ENCODE measurements around the gene EML1. TPM values are rescaled to one million over a fixed set of nuclear protein-coding genes. Genes with fewer than 3 reads are reported as not detected.

EML1 gene
- total RNA-seq, 1 experiment from 2014 or later, result 12.0 TPM

DNA sequence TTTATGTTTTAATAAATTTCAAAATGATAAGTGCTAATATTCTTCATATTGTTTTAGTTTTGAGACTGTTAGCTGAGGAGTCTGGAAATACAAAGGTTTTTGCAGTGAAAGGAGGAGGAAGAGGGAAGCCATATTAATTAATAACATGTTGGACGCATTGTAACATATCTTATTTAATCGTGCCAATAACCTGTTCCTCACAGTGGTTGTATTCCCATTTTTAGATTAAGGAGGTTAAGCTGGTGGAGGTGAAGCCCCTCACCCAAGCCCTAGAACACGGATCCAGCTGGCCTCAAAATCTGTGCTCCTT is 92.4 kb downstream of the EML1 start:
- Histone ChIP-seq H3K4me1 (ENCODE audit: insufficient read depth, low read length) (no peaks in the 10 kb centered on the region), H3K4me2 (ENCODE audit: low read length) (no peak overlapping the region), H4K20me1 (ENCODE audit: low read length) (no peaks in the 10 kb centered on the region), H3K36me3 (ENCODE audit: low read depth, low read length) (no peaks in the 10 kb centered on the region), H3K9me3 (ENCODE audit: low read length) (no peaks in the 10 kb centered on the region), H3K27ac (ENCODE audit: low read length) (no peak overlapping the region), H3K4me3 (ENCODE audit: low read length) (no peak overlapping the region), H3K9ac (ENCODE audit: low read length) (no peak overlapping the region), H3K9me2 (replicated peaks; ENCODE audit: low read length) (no peaks in the 10 kb centered on the region), H3K27me3 (ENCODE audit: low read length) (no peaks in the 10 kb centered on the region), H3F3A (ENCODE audit: low read length, unreplicated experiment) (no peaks in the 10 kb centered on the region), H2AFZ (ENCODE audit: low read length) (no peak overlapping the region), H3K79me2 (ENCODE audit: low read length) (no peaks in the 10 kb centered on the region)
- intact Hi-C loops (cut with micrococcal nuclease), result loop anchor here (1.0 to 2.0 kb wide), 3 partner anchors 91 to 202 kb away; no protein-coding TSS in a partner anchor
- BruUV-seq (replicated peaks), result no TSS peak
- ChIA-PET POLR2A (ENCODE audit: unreplicated experiment) (no interaction called here), CTCF (interaction anchor here (0.7 kb wide), 1 partner anchor 85 kb away, joined by 3 read pairs; no protein-coding TSS in a partner anchor)
- no peak for TF ChIP-seq EZH2 (IDR thresholded peaks at IDR 0.05; ENCODE audit: low read length, unreplicated experiment)
- TF ChIP-seq, protein P1, sequence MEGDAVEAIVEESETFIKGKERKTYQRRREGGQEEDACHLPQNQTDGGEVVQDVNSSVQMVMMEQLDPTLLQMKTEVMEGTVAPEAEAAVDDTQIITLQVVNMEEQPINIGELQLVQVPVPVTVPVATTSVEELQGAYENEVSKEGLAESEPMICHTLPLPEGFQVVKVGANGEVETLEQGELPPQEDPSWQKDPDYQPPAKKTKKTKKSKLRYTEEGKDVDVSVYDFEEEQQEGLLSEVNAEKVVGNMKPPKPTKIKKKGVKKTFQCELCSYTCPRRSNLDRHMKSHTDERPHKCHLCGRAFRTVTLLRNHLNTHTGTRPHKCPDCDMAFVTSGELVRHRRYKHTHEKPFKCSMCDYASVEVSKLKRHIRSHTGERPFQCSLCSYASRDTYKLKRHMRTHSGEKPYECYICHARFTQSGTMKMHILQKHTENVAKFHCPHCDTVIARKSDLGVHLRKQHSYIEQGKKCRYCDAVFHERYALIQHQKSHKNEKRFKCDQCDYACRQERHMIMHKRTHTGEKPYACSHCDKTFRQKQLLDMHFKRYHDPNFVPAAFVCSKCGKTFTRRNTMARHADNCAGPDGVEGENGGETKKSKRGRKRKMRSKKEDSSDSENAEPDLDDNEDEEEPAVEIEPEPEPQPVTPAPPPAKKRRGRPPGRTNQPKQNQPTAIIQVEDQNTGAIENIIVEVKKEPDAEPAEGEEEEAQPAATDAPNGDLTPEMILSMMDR (conservative IDR thresholded peaks at IDR 0.05; ENCODE audit: low read depth, low read length), result no peak
- no peak for TF ChIP-seq EZH2phosphoT487 (IDR thresholded peaks at IDR 0.05; ENCODE audit: borderline replicate concordance, low read length)
- ATAC-seq (no peak), DNase-seq (no peak)

DNA sequence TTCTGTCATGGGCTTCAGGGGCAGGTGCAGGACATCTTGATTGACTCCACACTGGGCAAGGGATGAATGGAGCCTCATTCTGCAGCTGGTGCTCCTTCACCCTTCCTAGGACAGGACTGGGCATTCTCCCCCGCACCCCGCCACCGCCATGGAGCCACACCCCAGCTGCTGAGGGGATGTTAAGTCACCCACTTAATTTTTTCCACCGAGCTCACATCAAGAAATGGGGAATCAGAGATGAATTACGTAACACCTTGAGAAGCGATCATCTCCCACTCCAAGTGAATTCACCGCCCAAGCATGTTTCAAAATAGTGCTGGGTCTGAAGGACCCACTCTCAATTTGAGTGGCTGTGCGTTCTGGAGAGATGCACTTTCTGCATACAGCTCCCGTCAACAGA is 94.2 kb downstream of the EML1 start:
- Histone ChIP-seq H3F3A (ENCODE audit: low read length, unreplicated experiment) (no peaks in the 10 kb centered on the region), H3K27me3 (ENCODE audit: low read length) (no peaks in the 10 kb centered on the region), H2AFZ (ENCODE audit: low read length) (no peak overlapping the region), H3K4me3 (ENCODE audit: low read length) (no peak overlapping the region), H3K4me2 (ENCODE audit: low read length) (no peak overlapping the region), H4K20me1 (ENCODE audit: low read length) (no peaks in the 10 kb centered on the region), H3K36me3 (ENCODE audit: low read depth, low read length) (no peaks in the 10 kb centered on the region), H3K4me1 (ENCODE audit: insufficient read depth, low read length) (no peaks in the 10 kb centered on the region), H3K27ac (ENCODE audit: low read length) (no peak overlapping the region), H3K9me3 (ENCODE audit: low read length) (no peaks in the 10 kb centered on the region), H3K79me2 (ENCODE audit: low read length) (no peaks in the 10 kb centered on the region), H3K9ac (ENCODE audit: low read length) (no peak overlapping the region), H3K9me2 (replicated peaks; ENCODE audit: low read length) (no peaks in the 10 kb centered on the region)
- DNase-seq (no peak), ATAC-seq (no peak)
- ChIA-PET POLR2A (ENCODE audit: unreplicated experiment) (no interaction called here), CTCF (no interaction called here)
- no peak for TF ChIP-seq EZH2 (IDR thresholded peaks at IDR 0.05; ENCODE audit: low read length, unreplicated experiment)
- TF ChIP-seq, protein P1 (conservative IDR thresholded peaks at IDR 0.05; ENCODE audit: low read depth, low read length), result no peak
- no peak for TF ChIP-seq EZH2phosphoT487 (IDR thresholded peaks at IDR 0.05; ENCODE audit: borderline replicate concordance, low read length)
- BruUV-seq (replicated peaks), result no TSS peak
- intact Hi-C loops (cut with micrococcal nuclease), result no loop called here

DNA sequence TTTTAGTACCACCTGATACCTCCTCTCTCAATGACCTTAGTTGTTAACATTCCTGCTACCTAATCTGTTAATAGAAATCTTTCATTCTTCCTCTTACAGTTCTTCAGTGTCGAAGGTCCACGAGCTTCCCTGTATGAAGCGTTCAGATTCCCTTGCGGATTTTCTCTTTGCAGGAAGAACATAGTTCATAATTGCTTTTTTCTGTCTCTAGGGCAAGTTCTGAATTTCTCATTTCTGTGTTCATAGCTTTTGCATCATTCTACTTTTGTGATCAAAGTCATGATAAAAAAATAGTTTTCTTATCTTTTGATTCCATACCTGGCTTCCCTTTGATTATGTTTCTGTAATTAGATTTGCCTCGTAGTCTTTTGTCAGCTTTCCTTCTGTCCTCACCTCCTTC is 94.9 kb downstream of the EML1 start:
- POLR2A ChIA-PET (ENCODE audit: unreplicated experiment), result no interaction called here
- intact Hi-C loops (cut with micrococcal nuclease), result no loop called here

More for the DNA sequence above, 94.9 kb downstream of the EML1 start:
- H3K4me3 ChIP-seq (ENCODE audit: low read length), result no peak overlapping the region
- H3K27ac ChIP-seq (ENCODE audit: low read length), result no peak overlapping the region
- H3K9me2 ChIP-seq (replicated peaks; ENCODE audit: low read length), result no peaks in the 10 kb centered on the region
- no peaks in the 10 kb centered on the region for H4K20me1 ChIP-seq (ENCODE audit: low read length)
- H3K9me3 ChIP-seq (ENCODE audit: low read length), result no peaks in the 10 kb centered on the region
- no peaks in the 10 kb centered on the region for H3K36me3 ChIP-seq (ENCODE audit: low read depth, low read length)
- BruUV-seq (replicated peaks), result no TSS peak
- CTCF ChIA-PET, result no interaction called here
- ATAC-seq, result no peak
- no peaks in the 10 kb centered on the region for H3F3A ChIP-seq (ENCODE audit: low read length, unreplicated experiment)
- no peak for DNase-seq
- H3K79me2 ChIP-seq (ENCODE audit: low read length), result no peaks in the 10 kb centered on the region
- no peaks in the 10 kb centered on the region for H3K27me3 ChIP-seq (ENCODE audit: low read length)
- no peak overlapping the region for H3K9ac ChIP-seq (ENCODE audit: low read length)
- no peaks in the 10 kb centered on the region for H3K4me1 ChIP-seq (ENCODE audit: insufficient read depth, low read length)
- no peak overlapping the region for H2AFZ ChIP-seq (ENCODE audit: low read length)
- no peak overlapping the region for H3K4me2 ChIP-seq (ENCODE audit: low read length)
- TF ChIP-seq, protein P1 (conservative IDR thresholded peaks at IDR 0.05; ENCODE audit: low read depth, low read length), result no peak
- no peak for TF ChIP-seq EZH2 (IDR thresholded peaks at IDR 0.05; ENCODE audit: low read length, unreplicated experiment)

All from PC-3 (cell line).